Fibroblast of pulmonary artery (primary cell): ENCODE measurements around the gene MVB12A.

Experiments used
- DNase-seq: peaks from one replicate; pipeline ENCODE4 v3.0.0-alpha.2; 2010; ENCODE audit warnings: low read depth
- H3K4me3 ChIP-seq: replicated peaks from 2 replicates; pipeline ENCODE4 v1.5.1; 2011; ENCODE audit warnings: low read depth, mild to moderate bottlenecking, control low read depth, low read length, moderate library complexity
- CTCF ChIP-seq: IDR thresholded peaks from 2 replicates; pipeline ENCODE4 v1.5.1; 2011; ENCODE audit warnings: mild to moderate bottlenecking, control low read depth, low read length, inconsistent platforms; ENCODE audit errors: missing control alignments

The MVB12A gene

DNA sequence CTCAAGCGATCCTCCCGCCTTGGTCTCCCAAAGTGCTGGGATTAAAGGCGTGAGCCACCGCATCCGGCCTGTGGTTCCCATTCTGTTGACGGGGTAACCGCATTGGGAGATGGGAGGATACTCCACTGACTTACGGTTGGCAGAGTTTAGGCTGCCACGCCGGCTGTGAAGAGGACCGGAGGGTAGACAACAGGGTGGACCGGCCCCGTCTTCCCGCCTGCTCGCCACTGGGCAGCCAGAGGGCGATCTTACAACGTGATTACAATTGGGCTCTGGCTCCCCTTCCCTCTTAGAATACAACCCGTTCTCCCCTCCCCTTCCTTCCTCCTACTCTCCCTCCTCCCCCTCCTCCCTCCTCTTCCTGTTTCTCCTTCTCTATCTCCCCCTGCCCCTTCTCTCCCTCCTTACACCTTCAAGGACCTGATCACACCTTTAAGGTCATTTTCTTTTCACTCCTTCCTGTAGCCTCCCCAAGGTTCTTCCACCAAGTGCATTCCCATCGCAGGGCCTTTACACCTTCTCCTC lies 24.9 kb upstream of the MVB12A start:
- no peak overlapping the region for H3K4me3 ChIP-seq
- peak; percentile 71 for DNase-seq
- TF ChIP-seq CTCF: peak; percentile 65

DNA sequence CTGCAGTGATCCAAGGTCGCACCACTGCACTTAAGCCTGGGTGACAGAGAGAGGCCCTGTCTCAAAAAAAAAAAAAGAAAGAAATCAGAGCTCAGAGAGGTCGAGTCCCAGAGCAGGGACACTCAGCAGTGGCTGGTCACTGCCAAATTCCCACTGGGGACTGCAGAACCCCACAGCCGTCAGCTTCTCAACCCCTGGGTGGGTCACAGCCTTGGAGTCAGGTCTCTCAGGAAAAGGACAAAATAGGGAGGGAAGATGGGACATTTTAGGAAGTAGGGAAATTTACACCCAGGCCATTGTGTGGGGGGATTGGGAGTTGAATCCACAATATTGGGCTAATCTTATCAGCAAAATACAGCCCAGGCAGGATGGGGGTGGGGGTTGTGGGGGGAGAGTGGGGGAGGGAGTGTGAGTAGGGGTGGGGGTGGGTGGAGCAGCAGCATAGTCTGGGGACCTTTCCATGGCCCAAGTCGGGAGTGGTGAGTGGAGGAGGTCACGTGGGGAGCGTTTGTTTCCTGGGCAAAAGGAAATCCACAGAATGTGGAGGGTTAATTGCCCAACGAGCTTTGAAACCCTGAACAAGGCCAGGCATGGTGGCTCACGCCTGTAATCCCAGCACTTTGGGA lies 20.8 kb upstream of the MVB12A start:
- no peak for DNase-seq
- no peak overlapping the region for H3K4me3 ChIP-seq
- TF ChIP-seq CTCF: no peak

GRCh38 chr19:17401628-17402027 lies 18.2 kb upstream of the MVB12A start:
- TF ChIP-seq CTCF: no peak

DNA sequence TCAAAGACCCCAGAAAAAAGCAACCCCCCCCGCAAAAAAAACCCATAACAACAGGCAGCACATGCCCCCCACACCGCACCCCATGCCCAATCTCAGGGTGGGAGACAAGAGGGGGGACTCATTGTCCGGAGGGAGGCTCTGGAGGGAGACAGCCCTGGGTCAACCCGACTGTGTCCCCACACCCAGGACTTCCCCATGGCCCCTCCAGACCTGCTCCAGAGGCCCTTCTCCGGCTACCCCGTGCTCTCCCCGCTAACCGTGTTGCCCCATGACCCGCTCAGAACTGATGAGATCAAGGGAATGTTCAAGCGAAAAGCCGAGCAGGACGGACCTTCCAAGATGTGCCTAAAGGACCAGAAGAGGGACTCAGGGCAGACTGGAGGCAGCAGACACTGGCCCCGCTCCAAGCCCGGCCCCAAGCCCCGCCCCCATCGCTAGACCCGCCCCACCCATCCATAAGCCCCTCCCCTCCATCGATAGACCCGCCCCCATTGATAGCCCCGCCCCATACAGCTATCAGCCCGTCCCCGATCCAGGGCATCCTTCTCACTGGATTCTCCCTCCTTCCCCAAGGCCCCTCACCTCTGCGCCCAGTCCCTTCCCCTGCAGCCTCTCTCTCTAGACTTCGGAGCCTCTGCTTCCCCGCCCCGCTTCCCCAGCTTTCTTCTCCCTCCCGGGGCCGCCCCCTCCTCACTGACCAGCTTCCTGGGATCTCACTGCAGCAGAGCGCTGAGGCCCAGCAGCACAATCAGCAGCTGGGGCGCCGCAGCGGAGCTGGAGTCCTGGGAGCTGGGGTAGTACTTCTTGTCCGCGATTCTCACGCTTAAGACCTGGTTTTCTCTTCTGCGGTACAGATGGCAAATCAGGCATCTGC lies 16.6 kb upstream of the MVB12A start:
- TF ChIP-seq CTCF: no peak
- DNase-seq: no peak
- H3K4me3 ChIP-seq: no peak overlapping the region

More at GRCh38 chr19:17401628-17402027, 18.2 kb upstream of the MVB12A start:
- DNase-seq: no peak
- H3K4me3 ChIP-seq: no peak overlapping the region

DNA sequence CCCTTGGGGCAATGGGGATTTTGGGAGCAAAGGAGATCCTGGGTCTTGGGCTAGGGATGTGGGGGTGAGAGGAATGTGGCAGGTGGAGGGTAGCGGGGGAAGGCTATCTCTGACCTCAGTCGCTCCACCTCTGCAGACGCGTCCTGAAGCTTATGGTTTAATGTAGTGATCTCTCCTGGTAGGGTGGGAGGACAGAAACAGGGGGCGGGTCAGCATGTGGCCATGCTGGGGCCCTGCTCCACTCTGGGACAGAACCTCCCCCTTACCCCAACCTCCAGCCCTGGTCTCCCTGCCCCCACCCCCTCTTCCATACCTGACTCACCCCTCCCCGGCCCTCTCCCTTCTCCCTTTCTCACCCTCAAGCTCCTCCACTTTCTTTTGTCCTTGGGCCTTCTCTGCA lies 15.8 kb upstream of the MVB12A start:
- TF ChIP-seq CTCF: no peak
- no peak for DNase-seq
- no peak overlapping the region for H3K4me3 ChIP-seq

DNA sequence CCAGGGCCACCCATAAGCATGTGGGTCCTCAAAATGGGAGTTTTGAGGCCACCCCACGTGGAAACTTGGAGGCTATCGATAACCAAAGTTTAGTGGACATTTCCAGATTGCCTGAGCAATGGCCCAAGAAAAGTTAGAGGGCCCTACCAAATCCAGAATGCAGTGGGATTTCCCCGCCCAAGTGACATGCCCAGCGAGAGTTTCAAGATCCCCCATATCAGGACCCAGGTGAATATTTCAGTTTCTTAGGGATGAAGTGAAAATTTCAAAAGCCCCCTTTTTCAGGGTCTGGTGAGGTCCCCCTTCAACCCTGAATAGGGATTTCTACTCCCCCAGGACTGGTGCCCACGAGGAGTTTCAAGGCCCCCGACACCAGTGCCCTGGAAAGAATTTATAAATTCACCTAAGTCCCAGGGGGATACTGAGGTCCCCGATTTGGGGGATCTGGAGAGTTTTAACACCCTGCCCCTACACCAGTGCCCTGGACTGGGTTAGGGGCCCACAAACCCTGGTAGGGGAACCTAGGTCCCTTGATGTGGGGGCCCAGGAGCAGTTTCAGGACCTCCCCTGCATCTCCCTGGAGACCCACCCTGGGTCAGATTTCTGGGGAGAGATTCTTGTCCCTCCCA lies 15.1 kb upstream of the MVB12A start:
- no peak overlapping the region for H3K4me3 ChIP-seq

More for the DNA sequence above, 15.1 kb upstream of the MVB12A start:
- no peak for TF ChIP-seq CTCF
- DNase-seq: no peak
